Liver (tissue), 9 donors: Measurements from ENCODE around the gene SDSL. TPM values are rescaled to one million over a fixed set of nuclear protein-coding genes. Genes with fewer than 3 reads are reported as not detected.

ENCODE experiments used
- DNase-seq: peaks from one replicate; pipeline ENCODE4 v3.0.0-alpha.2; 2017; ENCODE audit warnings: low spot score
- H3K27ac ChIP-seq, 2 donors: one replicate each; pipeline ENCODE4 v1.7.0; 2013; ENCODE audit warnings: inconsistent platforms in 2 of 2, low read length in 2 of 2, control low read depth in 1 of 2, low read depth in 1 of 2, mild to moderate bottlenecking in 1 of 2
- H3K27me3 ChIP-seq, 4 donors: one replicate each; pipeline versions ENCODE4 v1.6.1 to v1.7.0; 2013; ENCODE audit warnings: low read length in 3 of 4, inconsistent platforms in 1 of 4, mild to moderate bottlenecking in 1 of 4, moderate library complexity in 1 of 4; ENCODE audit not compliant: control insufficient read depth in 4 of 4, insufficient read depth in 4 of 4
- H3K36me3 ChIP-seq, 4 donors: one replicate each; pipeline versions ENCODE4 v1.6.1 to v1.7.0; 2013; ENCODE audit warnings: low read length in 3 of 4, mild to moderate bottlenecking in 3 of 4, low read depth in 1 of 4, moderate library complexity in 1 of 4; ENCODE audit not compliant: control insufficient read depth in 4 of 4, insufficient read depth in 3 of 4
- H3K4me1 ChIP-seq, 4 donors: one replicate each; pipeline versions ENCODE4 v1.6.1 to v1.7.0; 2013; ENCODE audit warnings: low read length in 3 of 4, mild to moderate bottlenecking in 3 of 4, moderate library complexity in 1 of 4; ENCODE audit not compliant: control insufficient read depth in 4 of 4, insufficient read depth in 4 of 4
- H3K4me3 ChIP-seq, 3 donors: one replicate each; pipeline versions ENCODE4 v1.6.1 to v1.7.0; 2013; ENCODE audit warnings: low read length in 3 of 3, control low read depth in 1 of 3, low read depth in 1 of 3, mild to moderate bottlenecking in 1 of 3
- H3K9ac ChIP-seq, 2 donors: one replicate each; pipeline ENCODE4 v1.7.0; 2013; ENCODE audit warnings: low read length in 2 of 2, mild to moderate bottlenecking in 2 of 2, moderate library complexity in 2 of 2, control low read depth in 1 of 2, low read depth in 1 of 2
- H3K9me3 ChIP-seq, 4 donors: one replicate each; pipeline versions ENCODE4 v1.6.1 to v1.7.0; 2013; ENCODE audit warnings: low read length in 3 of 4; ENCODE audit not compliant: control insufficient read depth in 4 of 4
- FOXA1 ChIP-seq: IDR thresholded peaks from 2 replicates; pipeline ENCODE4 v1.6.1; 2016; ENCODE audit warnings: antibody characterized with exemption
- GABPA ChIP-seq, 2 donors: IDR thresholded peaks in 1 of 2; conservative IDR thresholded peaks in 1 of 2; 2 replicates each; pipeline ENCODE4 v1.6.1; 2016; ENCODE audit warnings: antibody characterized with exemption in 2 of 2, mild to moderate bottlenecking in 1 of 2, moderate library complexity in 1 of 2
- HNF4A ChIP-seq, 2 donors: conservative IDR thresholded peaks; 2 replicates each; pipeline ENCODE4 v1.6.1; 2016; ENCODE audit warnings: antibody characterized with exemption in 2 of 2, mild to moderate bottlenecking in 2 of 2
- HNF4G ChIP-seq: IDR thresholded peaks from 2 replicates; pipeline ENCODE4 v1.6.1; 2016; ENCODE audit warnings: antibody characterized with exemption
- MAX ChIP-seq: IDR thresholded peaks from 2 replicates; pipeline ENCODE4 v1.6.1; 2016; ENCODE audit warnings: antibody characterized with exemption
- REST ChIP-seq: IDR thresholded peaks from 2 replicates; pipeline ENCODE4 v1.6.1; 2016; ENCODE audit warnings: antibody characterized with exemption, mild to moderate bottlenecking
- RXRA ChIP-seq, 2 donors: IDR thresholded peaks; 2 replicates each; pipeline ENCODE4 v1.6.1; 2017 to 2018; ENCODE audit warnings: antibody characterized with exemption in 2 of 2, mild to moderate bottlenecking in 1 of 2
- TAF1 ChIP-seq: conservative IDR thresholded peaks from 2 replicates; pipeline ENCODE4 v1.6.1; 2016; ENCODE audit warnings: antibody characterized with exemption, mild to moderate bottlenecking
- YY1 ChIP-seq: IDR thresholded peaks from 2 replicates; pipeline ENCODE4 v1.6.1; 2016; ENCODE audit warnings: antibody characterized with exemption, mild to moderate bottlenecking
- WGBS: extraction: QIAGEN DNeasy Blood & Tissue Kit; methylation state at CpG from one replicate; pipeline ENCODE4 v1.1.7; 2013; 5-methylcytosine and 5-hydroxymethylcytosine counted together
- polyA plus RNA-seq, 2 donors: library from polyadenylated mRNA; stranded (reverse) in 1 of 2; unstranded in 1 of 2; fragments of 200-250 nt in 1 of 2; fragments of >200 nt in 1 of 2; fragmentation: Nextera tagmentation in 1 of 2; extraction: Ambion mirVana in 1 of 2; gene quantifications; one replicate each; pipeline versions ENCODE4 v1.2.1 to v1.2.3, GENCODE V29; 2013 to 2015
- total RNA-seq, 2 donors: library from RNA; depleted of rRNA; stranded (reverse); fragments of >200 nt; gene quantifications; one replicate each; pipeline ENCODE4 v1.2.3, GENCODE V29; 2014
- donor health status: healthy.
- donor health status: healthy.
- donor health status: healthy.
- donor health status: healthy.
- donor health status: healthy.

SDSL gene
- total and polyA plus RNA-seq, 4 donors, result 22.4 to 93.1 (median 33.7) TPM

- Histone ChIP-seq H3K27ac (no peak overlapping the region), H3K27me3 (peaks cover 18 to 38% (median 24%) of the 10 kb centered on the region in 4 donors), H3K4me1 (no peaks in the 10 kb centered on the region), H3K9me3 (no peaks in the 10 kb centered on the region), H3K9ac (no peak overlapping the region), H3K36me3 (no peaks in the 10 kb centered on the region), H3K4me3 (no peak overlapping the region)
- WGBS, result 12% methylated on average over 6 of the region's 6 CpGs
- DNase-seq, result no peak
- TF ChIP-seq FOXA1, result no peak
- no peak for TF ChIP-seq GABPA (IDR thresholded peaks at IDR 0.05 in 1 of 2, conservative IDR thresholded peaks at IDR 0.05 in 1 of 2)
- TF ChIP-seq HNF4G, result no peak
These were observed 51.2 kb downstream of the SDSL start for GRCh38 chr12:113473400-113473799.

GRCh38 chr12:113473942-113474341, 51.8 kb downstream of the SDSL start:
- no peaks in the 10 kb centered on the region for H3K36me3 ChIP-seq
- no peaks in the 10 kb centered on the region for H3K4me1 ChIP-seq
- TF ChIP-seq MAX (no peak), TAF1 (no peak), RXRA (IDR thresholded peaks at IDR 0.05) (no peak), HNF4G (no peak), REST (no peak), GABPA (IDR thresholded peaks at IDR 0.05 in 1 of 2, conservative IDR thresholded peaks at IDR 0.05 in 1 of 2) (no peak), HNF4A (conservative IDR thresholded peaks at IDR 0.05) (no peak), FOXA1 (no peak)
- no peak overlapping the region for H3K27ac ChIP-seq
- H3K4me3 ChIP-seq, result no peak overlapping the region
- DNase-seq, result no peak
- no peak overlapping the region for H3K9ac ChIP-seq
- no peaks in the 10 kb centered on the region for H3K9me3 ChIP-seq
- peaks cover 17 to 37% (median 24%) of the 10 kb centered on the region in 4 donors for H3K27me3 ChIP-seq
- WGBS, result 4% methylated on average over 9 of the region's 9 CpGs

- Histone ChIP-seq H3K27me3 (peaks cover 14 to 37% (median 23%) of the 10 kb centered on the region in 4 donors), H3K36me3 (no peaks in the 10 kb centered on the region), H3K4me3 (no peak overlapping the region), H3K9ac (no peak overlapping the region), H3K4me1 (no peaks in the 10 kb centered on the region), H3K9me3 (no peaks in the 10 kb centered on the region), H3K27ac (no peak overlapping the region)
- WGBS, result 4% methylated on average over 19 of the region's 19 CpGs
- DNase-seq, result no peak
- TF ChIP-seq HNF4A (conservative IDR thresholded peaks at IDR 0.05) (no peak), YY1 (no peak)
These were observed 52.7 kb downstream of the SDSL start for GRCh38 chr12:113474635-113475436.
